ENCODE data around the gene SLC6A8. TPM values are rescaled to one million over a fixed set of nuclear protein-coding genes. Genes with fewer than 3 reads are reported as not detected.

The SLC6A8 gene
- total and polyA plus RNA-seq, 2 of the 4 experiments (the other 2 are of a cell fraction): 7.2 to 25.5 TPM

DNA sequence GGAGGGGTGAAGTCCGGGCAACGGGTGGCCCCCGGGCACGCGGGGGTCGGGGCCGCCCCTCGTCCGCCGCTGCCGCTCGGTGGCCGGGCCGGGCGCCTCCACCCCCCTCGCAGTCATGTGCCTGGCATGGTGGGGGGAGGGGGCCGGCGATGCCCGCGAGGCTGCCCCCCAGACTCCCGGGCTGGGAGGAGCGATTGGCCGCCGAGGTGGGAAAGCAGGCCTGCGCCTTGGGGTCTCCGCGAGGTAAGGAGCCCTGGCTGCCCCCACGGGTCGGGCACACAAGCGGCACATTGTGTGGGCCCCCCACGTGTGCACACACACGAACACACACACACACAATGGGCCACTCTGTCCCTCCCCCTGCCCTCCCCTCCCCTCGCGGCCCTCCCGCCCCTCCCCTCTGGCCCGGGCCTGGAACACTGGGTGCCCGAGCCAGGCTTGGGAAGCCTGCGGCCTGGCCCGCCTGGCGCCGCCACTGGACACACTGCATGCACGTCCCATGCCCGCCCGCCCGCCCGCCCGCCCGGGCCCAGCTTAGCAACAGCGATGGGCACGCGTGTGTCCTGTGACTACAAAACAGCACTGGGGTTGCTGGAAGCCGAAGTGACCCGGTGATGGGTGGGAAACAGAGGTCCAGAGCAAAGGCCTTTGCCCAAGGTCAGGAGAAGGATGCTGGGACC lies 1.3 kb downstream of the SLC6A8 start:
- H2AFZ ChIP-seq (replicated peaks; ENCODE audit: low read length, poor library complexity): no peak overlapping the region
- H4K5ac ChIP-seq (ENCODE audit: low read depth, low read length): no peak overlapping the region; the same call in 1 of the 2 replicates
- no peak overlapping the region; the same call in 1 of the 2 replicates for H3K4ac ChIP-seq (ENCODE audit: low read depth, low read length)
- 40% methylated on average over 17 of the region's 53 CpGs; no CpG with 5 or more reads in 1 of the 2 experiments for WGBS, 2 experiments (ENCODE audit: extremely low coverage in 2 of 2, insufficient read length in 1 of 2)
- CTCF ChIA-PET: no interaction called here
- H2BK5ac ChIP-seq (ENCODE audit: low read depth, low read length, poor library complexity, severe bottlenecking): no peak overlapping the region
- BruUV-seq (replicated peaks): no TSS peak
- peak overlapping the region; percentile 75 for H3K4me2 ChIP-seq (ENCODE audit: low read depth, low read length)
- H3K9me1 ChIP-seq (ENCODE audit: insufficient read depth, low read length): peaks cover 5% of the 10 kb centered on the region; the same call in 1 of the 2 replicates
- intact Hi-C loops (cut with micrococcal nuclease) (no loop called here), in situ Hi-C loops (cut with MboI; ENCODE audit: low sequenced_read_pairs) (no loop called here), dilution Hi-C loops (cut with HindIII; ENCODE audit: low sequenced_read_pairs, unreplicated experiment) (no loop called here)
- no peak overlapping the region for H2BK15ac ChIP-seq (ENCODE audit: low read depth, low read length)
- H3K4me3 ChIP-seq (ENCODE audit: insufficient read depth, low read depth, low read length): peak overlapping the region; percentile 96
- POLR2A ChIA-PET (ENCODE audit: unreplicated experiment): no interaction called here
- peak overlapping the region; percentile 2; the same call in 1 of the 2 replicates for H3K27ac ChIP-seq (ENCODE audit: insufficient read depth, low read length)
- TF ChIP-seq RAD21 (IDR thresholded peaks at IDR 0.05; ENCODE audit: low read length) (no peak), RCOR1 (IDR thresholded peaks at IDR 0.05; ENCODE audit: insufficient replicate concordance, low read length) (no peak), MAZ (IDR thresholded peaks at IDR 0.05; ENCODE audit: borderline replicate concordance, low read depth, low read length) (no peak), MAFK (IDR thresholded peaks at IDR 0.05; ENCODE audit: low read depth, low read length) (no peak), FOS (IDR thresholded peaks at IDR 0.05; ENCODE audit: low read depth, low read length) (no peak)
- H4K91ac ChIP-seq (ENCODE audit: insufficient read depth, low read depth, low read length): no peak overlapping the region
- peaks cover 12% of the 10 kb centered on the region for H4K20me1 ChIP-seq (ENCODE audit: insufficient read depth, low read length)
- H3K36me3 ChIP-seq (ENCODE audit: control insufficient read depth, insufficient read depth, low read length): peaks cover 4% of the 10 kb centered on the region
- no peak overlapping the region for H2BK120ac ChIP-seq (ENCODE audit: low read depth, low read length)
- no peak overlapping the region for H2AK9ac ChIP-seq (replicated peaks; ENCODE audit: low read depth, low read length, poor library complexity)
- H3K9ac ChIP-seq (ENCODE audit: low read depth, low read length): peak overlapping the region; percentile 19; the same call in 1 of the 2 replicates
- ATAC-seq (ENCODE audit: low read depth): peak; percentile 18
- peaks cover 9% of the 10 kb centered on the region for H3K4me1 ChIP-seq (ENCODE audit: control insufficient read depth, insufficient read depth, low read length)
- H3K9me3 ChIP-seq (ENCODE audit: control insufficient read depth, insufficient read depth, low read length): 0 out of 2 replicates have a peak, but pooled peaks cover 2% of the 10 kb centered on the region
- 0 out of 4 replicates have a peak, but pooled peaks cover 0 to 6% of the 10 kb centered on the region in 2 experiments for H3K79me1 ChIP-seq (ENCODE audit: low read depth in 1 of 2, low read length in 2 of 2)
- H3K56ac ChIP-seq (ENCODE audit: extremely low read depth, insufficient read depth, low read length): no peak overlapping the region
- no peak overlapping the region for H2BK20ac ChIP-seq (ENCODE audit: low read depth, low read length)
- H3K18ac ChIP-seq (ENCODE audit: low read depth, low read length): no peak overlapping the region
- H3K27me3 ChIP-seq (ENCODE audit: control insufficient read depth, insufficient read depth, low read length): no peaks in the 10 kb centered on the region; the same call in 1 of the 2 replicates
- no peak overlapping the region; a peak in 1 of 4 replicates for H4K8ac ChIP-seq (ENCODE audit: low read depth in 2 of 2, low read length in 2 of 2)
- no peak overlapping the region for H2AK5ac ChIP-seq (ENCODE audit: low read depth, low read length)
- peak; percentile 6 for DNase-seq
- H3K14ac ChIP-seq (replicated peaks; ENCODE audit: low read depth, low read length): no peak overlapping the region
- H3K23ac ChIP-seq (ENCODE audit: low read depth, low read length): no peak overlapping the region
